HCT116 (cell line): ENCODE data around the gene CHST12.

ENCODE experiments used
- CTCF ChIP-seq, 3 experiments: fragments of 200-600 bp in 1 of 3; sonication (generic) in 1 of 3; IDR thresholded peaks in 2 of 3; conservative IDR thresholded peaks in 1 of 3; 2 replicates each; pipeline ENCODE4 v1.5.1; 2012 to 2017; ENCODE audit warnings: low read depth in 2 of 3, low read length in 2 of 3, antibody characterized with exemption in 1 of 3, borderline replicate concordance in 1 of 3, control low read depth in 1 of 3, mild to moderate bottlenecking in 1 of 3, mixed read lengths in 1 of 3, mixed run types in 1 of 3, moderate library complexity in 1 of 3; ENCODE audit not compliant: insufficient read depth in 1 of 3
- EZH2 ChIP-seq: fragments of 200-600 bp; sonication (generic); IDR thresholded peaks from 2 replicates; pipeline ENCODE4 v1.6.1; 2017; ENCODE audit warnings: antibody characterized with exemption, mixed run types
- MAX ChIP-seq: IDR thresholded peaks from 2 replicates; pipeline ENCODE4 v1.6.1; 2012
- POLR2A ChIP-seq: IDR thresholded peaks from 2 replicates; pipeline ENCODE4 v1.7.0; 2011; ENCODE audit warnings: borderline replicate concordance; ENCODE audit not compliant: insufficient read depth, insufficient read length; ENCODE audit errors: extremely low read depth
- POLR2AphosphoS5 ChIP-seq: IDR thresholded peaks from 2 replicates; pipeline ENCODE4 v1.6.1; 2011; ENCODE audit warnings: mild to moderate bottlenecking, low read depth, low read length, moderate library complexity
- REST ChIP-seq: IDR thresholded peaks from 2 replicates; pipeline ENCODE4 v1.6.1; 2012; ENCODE audit warnings: low read depth
- SP1 ChIP-seq: IDR thresholded peaks from 2 replicates; pipeline ENCODE4 v1.6.1; 2012; ENCODE audit warnings: low read depth
- SRF ChIP-seq: IDR thresholded peaks from 2 replicates; pipeline ENCODE4 v1.6.1; 2012; ENCODE audit warnings: low read depth

- TF ChIP-seq POLR2A = no peak
- TF ChIP-seq EZH2 = no peak
- no peak for TF ChIP-seq CTCF (IDR thresholded peaks at IDR 0.05 in 2 of 3, conservative IDR thresholded peaks at IDR 0.05 in 1 of 3; ENCODE audit: borderline replicate concordance in 1 of 3, insufficient read depth in 1 of 3, low read depth in 2 of 3, low read length in 2 of 3)
- no peak for TF ChIP-seq SRF
- no peak for TF ChIP-seq REST
- no peak for TF ChIP-seq POLR2AphosphoS5
- no peak for TF ChIP-seq SP1
- no peak for TF ChIP-seq MAX
Measured at GRCh38 chr7:2465928-2466327, 62.5 kb downstream of the CHST12 start.
